ENCODE measurements around the gene PTPN11. TPM values are rescaled to one million over a fixed set of nuclear protein-coding genes. Genes with fewer than 3 reads are reported as not detected.
"Not testable (repeated sequence)": the region's sequence is repeated elsewhere in the genome, so short reads cannot be mapped to it uniquely, and the experiment has no call there.

The PTPN11 gene
- total RNA-seq, 4 donors from 2014 or later = 90.6 to 136 (median 110) TPM

DNA sequence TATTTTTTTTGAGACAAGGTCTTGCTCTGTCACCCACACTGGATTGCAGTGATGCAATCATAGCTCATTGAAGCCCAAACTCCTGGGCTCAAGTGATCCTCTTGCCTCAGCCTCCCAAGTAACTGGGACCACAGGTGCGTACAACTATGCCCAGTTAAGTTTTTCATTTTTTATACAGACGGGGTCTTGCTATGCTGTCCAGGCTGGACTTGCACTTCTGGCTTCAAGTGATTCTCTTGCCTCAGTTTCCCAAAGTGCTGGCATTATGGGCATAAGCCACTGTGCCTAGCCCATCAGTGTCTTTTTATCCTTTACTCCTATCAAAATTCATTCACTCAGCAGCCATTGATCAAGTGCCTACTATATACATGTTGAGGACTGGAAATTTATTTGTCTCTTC, 9.0 kb downstream of the PTPN11 start:
- no peak overlapping the region for H3K4me3 ChIP-seq
- TF ChIP-seq, protein P1, sequence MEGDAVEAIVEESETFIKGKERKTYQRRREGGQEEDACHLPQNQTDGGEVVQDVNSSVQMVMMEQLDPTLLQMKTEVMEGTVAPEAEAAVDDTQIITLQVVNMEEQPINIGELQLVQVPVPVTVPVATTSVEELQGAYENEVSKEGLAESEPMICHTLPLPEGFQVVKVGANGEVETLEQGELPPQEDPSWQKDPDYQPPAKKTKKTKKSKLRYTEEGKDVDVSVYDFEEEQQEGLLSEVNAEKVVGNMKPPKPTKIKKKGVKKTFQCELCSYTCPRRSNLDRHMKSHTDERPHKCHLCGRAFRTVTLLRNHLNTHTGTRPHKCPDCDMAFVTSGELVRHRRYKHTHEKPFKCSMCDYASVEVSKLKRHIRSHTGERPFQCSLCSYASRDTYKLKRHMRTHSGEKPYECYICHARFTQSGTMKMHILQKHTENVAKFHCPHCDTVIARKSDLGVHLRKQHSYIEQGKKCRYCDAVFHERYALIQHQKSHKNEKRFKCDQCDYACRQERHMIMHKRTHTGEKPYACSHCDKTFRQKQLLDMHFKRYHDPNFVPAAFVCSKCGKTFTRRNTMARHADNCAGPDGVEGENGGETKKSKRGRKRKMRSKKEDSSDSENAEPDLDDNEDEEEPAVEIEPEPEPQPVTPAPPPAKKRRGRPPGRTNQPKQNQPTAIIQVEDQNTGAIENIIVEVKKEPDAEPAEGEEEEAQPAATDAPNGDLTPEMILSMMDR (IDR thresholded peaks at IDR 0.05) = no peak
- peaks cover 0 to 23% (median 10%) of the 10 kb centered on the region in 4 donors for H3K4me1 ChIP-seq
- H3K36me3 ChIP-seq = no peaks in the 10 kb centered on the region
- H3K27me3 ChIP-seq = no peaks in the 10 kb centered on the region
- 97 to 98% methylated on average over 2 of the region's 2 CpGs for WGBS, 2 donors
- no peak overlapping the region for H3K27ac ChIP-seq
- no peaks in the 10 kb centered on the region for H3K9me3 ChIP-seq
- no peak for DNase-seq (ENCODE audit: low spot score in 2 of 2)

DNA sequence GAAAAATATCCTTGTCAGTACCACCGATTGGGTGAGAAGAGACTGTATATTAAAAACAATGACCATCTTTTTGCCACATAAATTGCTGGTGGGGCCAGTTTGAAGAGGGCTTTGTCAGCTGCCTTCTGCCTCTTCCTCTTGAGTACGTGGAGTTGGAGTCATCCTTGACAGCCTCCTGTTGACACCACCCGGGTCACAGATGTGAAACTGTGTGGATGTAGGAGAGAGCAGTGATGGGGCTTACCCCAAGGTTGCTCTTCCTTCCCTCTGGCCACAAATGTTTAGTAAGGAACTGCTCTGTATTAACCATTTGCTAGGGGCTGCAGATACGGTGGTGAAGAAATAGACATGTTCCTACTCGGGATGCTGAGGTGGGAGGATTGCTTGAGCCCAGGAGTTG, 12.2 kb downstream of the PTPN11 start:
- peaks cover 0 to 4% (median 0%) of the 10 kb centered on the region in 4 donors for H3K4me1 ChIP-seq
- no peaks in the 10 kb centered on the region for H3K36me3 ChIP-seq
- no peaks in the 10 kb centered on the region for H3K9me3 ChIP-seq
- TF ChIP-seq EP300 (IDR thresholded peaks at IDR 0.05) (no peak), POLR2A (IDR thresholded peaks at IDR 0.05) (no peak)
- TF ChIP-seq, protein P1 (IDR thresholded peaks at IDR 0.05) = no peak
- 58 to 71% methylated on average over 5 of the region's 5 CpGs for WGBS, 2 donors
- DNase-seq (ENCODE audit: low spot score in 2 of 2) = no peak
- H3K27me3 ChIP-seq = no peaks in the 10 kb centered on the region
- no peak overlapping the region for H3K4me3 ChIP-seq
- H3K27ac ChIP-seq = no peak overlapping the region

DNA sequence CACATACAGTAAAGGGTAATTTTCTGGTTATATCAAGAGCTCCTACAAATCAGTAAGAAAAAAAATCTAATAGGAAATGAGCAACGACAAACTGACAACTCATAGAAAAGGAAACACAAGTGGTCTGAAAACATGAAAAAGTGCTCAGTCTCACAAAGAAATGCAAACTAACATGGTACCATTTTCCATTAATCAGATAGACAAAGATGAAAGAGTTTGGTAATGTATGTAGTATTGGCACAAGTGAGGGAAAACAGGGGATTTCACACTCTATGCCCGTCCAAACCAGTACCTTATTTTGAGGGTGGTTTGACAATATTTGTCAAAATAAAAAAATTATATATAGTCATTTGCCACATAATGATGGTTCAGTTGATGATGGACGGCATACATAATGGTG, 13.2 kb downstream of the PTPN11 start:
- H3K4me3 ChIP-seq = no peak overlapping the region
- H3K27ac ChIP-seq = no peak overlapping the region
- no peak for DNase-seq (ENCODE audit: low spot score in 2 of 2)
- no peaks in the 10 kb centered on the region for H3K27me3 ChIP-seq
- no peaks in the 10 kb centered on the region for H3K9me3 ChIP-seq
- WGBS, 2 donors = 83 to 92% methylated on average over 3 of the region's 3 CpGs
- H3K36me3 ChIP-seq = no peaks in the 10 kb centered on the region
- TF ChIP-seq POLR2A (IDR thresholded peaks at IDR 0.05) = no peak
- TF ChIP-seq, protein P1 (IDR thresholded peaks at IDR 0.05) = no peak
- TF ChIP-seq EP300 (IDR thresholded peaks at IDR 0.05) = no peak
- H3K4me1 ChIP-seq = peaks cover 0 to 15% (median 0%) of the 10 kb centered on the region in 4 donors

DNA sequence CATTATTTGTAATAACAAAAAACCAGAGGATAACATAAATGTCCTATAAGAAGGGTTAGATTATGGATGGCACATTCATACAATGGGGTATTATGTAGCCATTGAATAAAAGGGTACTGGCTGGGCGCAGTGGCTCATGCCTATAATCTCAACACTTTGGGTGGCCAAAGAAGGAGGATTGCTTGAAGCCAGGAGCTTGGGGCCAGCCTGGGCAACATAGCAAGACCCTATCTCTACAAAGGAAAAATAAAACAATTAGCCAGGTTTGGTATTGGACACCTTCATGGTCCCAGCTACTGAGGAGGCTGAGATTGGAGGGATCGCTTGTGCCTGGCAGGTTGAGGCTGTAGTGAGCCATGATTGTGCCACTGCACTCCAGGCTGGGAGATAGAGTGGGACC, 14.8 kb downstream of the PTPN11 start:
- 87 to 93% methylated on average over 2 of the region's 2 CpGs for WGBS, 2 donors
- Histone ChIP-seq H3K4me3 (no peak overlapping the region), H3K4me1 (peaks cover 0 to 31% (median 0%) of the 10 kb centered on the region in 4 donors), H3K9me3 (no peaks in the 10 kb centered on the region), H3K27me3 (no peaks in the 10 kb centered on the region), H3K36me3 (no peaks in the 10 kb centered on the region), H3K27ac (no peak overlapping the region)
- no peak for TF ChIP-seq EP300 (IDR thresholded peaks at IDR 0.05)
- no peak for TF ChIP-seq POLR2A (IDR thresholded peaks at IDR 0.05)
- no peak for DNase-seq (ENCODE audit: low spot score in 2 of 2)

DNA sequence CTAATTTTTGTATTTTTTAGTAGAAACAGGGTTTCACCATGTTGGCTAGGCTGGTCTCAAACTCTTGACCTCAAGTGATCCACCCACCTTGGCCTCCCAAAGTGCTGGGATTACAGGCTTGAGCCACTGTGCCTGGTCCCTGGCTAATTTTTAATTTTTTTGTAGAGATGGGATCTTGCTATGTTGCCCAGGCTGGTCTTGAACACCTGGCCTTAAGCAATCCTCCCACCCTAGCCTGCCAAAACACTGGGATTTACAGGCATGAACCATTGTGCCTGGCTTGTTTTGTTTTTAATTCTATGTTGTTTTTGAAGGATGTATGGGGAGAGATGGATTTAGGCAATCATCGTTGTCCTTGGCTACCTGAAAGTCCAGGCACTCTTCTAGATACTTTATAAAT, 19.9 kb downstream of the PTPN11 start:
- not testable (repeated sequence) for H3K27ac ChIP-seq
- 100% methylated on average over 1 of the region's 1 CpG for WGBS, 2 donors

DNA sequence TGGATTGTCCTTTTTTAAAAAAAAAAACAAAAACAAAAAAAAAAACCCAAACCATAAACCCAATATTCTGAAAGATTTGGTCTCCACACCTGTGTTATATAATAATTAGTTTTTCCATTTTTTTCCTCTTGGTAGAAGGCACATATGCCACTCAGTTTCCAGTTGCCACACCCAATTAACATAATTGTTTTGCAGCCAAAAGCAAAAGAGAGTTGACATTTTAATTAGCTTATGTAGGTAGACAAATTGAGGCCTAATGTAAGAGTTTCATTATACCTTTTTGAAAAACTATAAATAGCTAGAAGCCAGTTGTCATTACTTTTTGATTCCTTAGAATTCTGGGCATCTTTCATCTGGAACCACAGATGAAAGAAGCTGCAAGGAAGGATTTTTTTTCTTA, 21.0 kb downstream of the PTPN11 start:
- DNase-seq (ENCODE audit: low spot score in 2 of 2) = no peak
- no peak overlapping the region for H3K4me3 ChIP-seq
- no peak overlapping the region for H3K27ac ChIP-seq
- no peaks in the 10 kb centered on the region for H3K9me3 ChIP-seq
- H3K27me3 ChIP-seq = no peaks in the 10 kb centered on the region
- H3K36me3 ChIP-seq = no peaks in the 10 kb centered on the region
- TF ChIP-seq EP300 (IDR thresholded peaks at IDR 0.05) (no peak), POLR2A (IDR thresholded peaks at IDR 0.05) (no peak)
- TF ChIP-seq, protein P1 (IDR thresholded peaks at IDR 0.05) = no peak
- H3K4me1 ChIP-seq = peaks cover 0 to 35% (median 0%) of the 10 kb centered on the region in 4 donors

More for the DNA sequence above, 19.9 kb downstream of the PTPN11 start:
- not testable (repeated sequence) for H3K27me3 ChIP-seq; H3K4me3 ChIP-seq; H3K36me3 ChIP-seq; DNase-seq (ENCODE audit: low spot score in 2 of 2); H3K9me3 ChIP-seq
- H3K4me1 ChIP-seq = peaks cover 0 to 35% (median 0%) of the 10 kb centered on the region in 4 donors

DNA sequence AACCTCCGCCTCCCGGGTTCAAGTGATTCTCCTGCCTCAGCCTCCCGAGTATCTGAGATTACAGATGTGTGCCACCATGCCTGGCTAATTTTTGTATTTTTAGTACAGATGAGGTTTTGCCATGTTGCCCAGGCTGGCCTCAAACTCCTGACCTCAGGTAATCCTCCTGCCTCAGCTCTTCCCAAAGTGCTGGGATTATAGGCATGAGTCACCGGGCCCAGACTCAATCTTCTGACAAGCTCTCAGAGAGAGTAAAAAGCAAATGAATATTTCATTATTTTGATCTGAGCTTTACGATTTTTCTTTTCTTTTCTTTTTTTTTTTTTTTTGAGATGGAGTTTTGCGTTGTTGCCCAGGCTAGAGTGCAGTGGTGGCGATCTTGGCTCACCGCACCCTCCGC, 21.9 kb downstream of the PTPN11 start:
- not testable (repeated sequence) for DNase-seq (ENCODE audit: low spot score in 2 of 2); H3K27me3 ChIP-seq; H3K9me3 ChIP-seq; H3K27ac ChIP-seq; H3K4me3 ChIP-seq; H3K36me3 ChIP-seq
- WGBS, 2 donors = 85 to 93% methylated on average over 9 of the region's 9 CpGs
- peaks cover 0 to 34% (median 0%) of the 10 kb centered on the region in 4 donors for H3K4me1 ChIP-seq

Measured in tibial nerve (tissue), 4 donors.